ENCODE data around the gene KCNE1.
"Not testable (repeated sequence)": the region's sequence is repeated elsewhere in the genome, so short reads cannot be mapped to it uniquely, and the experiment has no call there.

Gene KCNE1

DNA sequence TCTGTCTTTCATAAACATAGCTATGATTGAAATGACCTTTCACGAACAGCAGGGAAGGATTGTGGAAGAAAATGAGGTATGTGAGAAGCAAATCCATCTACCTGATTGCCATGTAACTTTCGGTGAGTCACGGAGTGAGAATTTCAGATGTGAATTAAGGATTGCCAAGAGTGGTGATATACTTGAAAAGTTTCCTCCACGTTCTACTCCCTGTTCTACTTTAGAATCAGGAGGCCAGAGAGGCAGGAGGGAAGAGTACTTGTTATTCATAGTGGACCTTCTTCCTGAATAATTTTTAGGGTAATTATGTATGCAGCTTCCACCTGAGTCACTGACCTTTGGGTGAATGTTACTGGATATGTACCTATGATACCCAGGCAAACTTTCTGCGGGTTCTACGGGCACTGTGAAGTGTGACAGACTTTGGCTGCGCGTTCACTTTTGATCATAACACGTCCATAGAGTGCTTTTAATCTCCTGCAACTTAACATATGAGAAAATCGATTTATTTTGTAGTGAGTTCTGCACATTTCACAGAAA lies 2.6 kb upstream of the KCNE1 start:
- Mint-ChIP-seq H3K9me3 (no peaks in the 10 kb centered on the region), H3K4me1 (no peaks in the 10 kb centered on the region), H3K36me3 (peaks cover 5% of the 10 kb centered on the region), H3K27ac (no peak overlapping the region), H3K27me3 (peaks cover 5% of the 10 kb centered on the region), H3K4me3 (no peak overlapping the region)
- DNase-seq (ENCODE audit: low spot score in 2 of 2) (no peak), ATAC-seq (ENCODE audit: low read depth) (no peak)

GRCh38 chr21:34513129-34513675 lies 1.2 kb upstream of the KCNE1 start:
- ATAC-seq (ENCODE audit: low read depth): no peak
- Mint-ChIP-seq H3K4me3 (no peak overlapping the region), H3K36me3 (peaks cover 4% of the 10 kb centered on the region), H3K27ac (no peak overlapping the region), H3K27me3 (peaks cover 5% of the 10 kb centered on the region), H3K9me3 (no peaks in the 10 kb centered on the region), H3K4me1 (no peaks in the 10 kb centered on the region)
- no peak for DNase-seq (ENCODE audit: low spot score in 2 of 2)

DNA sequence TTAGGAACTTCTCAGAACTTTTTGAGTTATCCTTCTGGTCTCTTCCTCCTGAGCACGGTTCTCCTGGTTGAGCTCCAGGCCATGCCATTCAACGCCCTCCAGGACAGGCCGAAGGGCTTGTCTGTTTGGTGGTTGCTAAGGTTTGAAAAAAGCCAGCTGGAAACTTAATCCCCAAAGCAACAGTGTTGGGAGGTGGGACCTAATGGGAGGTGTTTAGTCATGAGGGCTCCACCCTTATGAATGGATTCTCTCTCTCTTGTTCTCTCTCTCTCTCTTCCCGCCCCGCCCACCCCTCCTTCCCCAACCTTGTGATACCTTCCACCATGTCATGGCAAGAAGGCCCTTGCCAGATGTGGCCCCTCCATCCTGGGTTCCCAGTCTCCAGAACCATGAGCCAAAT lies 829 bp downstream of the KCNE1 start:
- Mint-ChIP-seq H3K27me3 (peaks cover 5% of the 10 kb centered on the region), H3K27ac (no peak overlapping the region)

DNA sequence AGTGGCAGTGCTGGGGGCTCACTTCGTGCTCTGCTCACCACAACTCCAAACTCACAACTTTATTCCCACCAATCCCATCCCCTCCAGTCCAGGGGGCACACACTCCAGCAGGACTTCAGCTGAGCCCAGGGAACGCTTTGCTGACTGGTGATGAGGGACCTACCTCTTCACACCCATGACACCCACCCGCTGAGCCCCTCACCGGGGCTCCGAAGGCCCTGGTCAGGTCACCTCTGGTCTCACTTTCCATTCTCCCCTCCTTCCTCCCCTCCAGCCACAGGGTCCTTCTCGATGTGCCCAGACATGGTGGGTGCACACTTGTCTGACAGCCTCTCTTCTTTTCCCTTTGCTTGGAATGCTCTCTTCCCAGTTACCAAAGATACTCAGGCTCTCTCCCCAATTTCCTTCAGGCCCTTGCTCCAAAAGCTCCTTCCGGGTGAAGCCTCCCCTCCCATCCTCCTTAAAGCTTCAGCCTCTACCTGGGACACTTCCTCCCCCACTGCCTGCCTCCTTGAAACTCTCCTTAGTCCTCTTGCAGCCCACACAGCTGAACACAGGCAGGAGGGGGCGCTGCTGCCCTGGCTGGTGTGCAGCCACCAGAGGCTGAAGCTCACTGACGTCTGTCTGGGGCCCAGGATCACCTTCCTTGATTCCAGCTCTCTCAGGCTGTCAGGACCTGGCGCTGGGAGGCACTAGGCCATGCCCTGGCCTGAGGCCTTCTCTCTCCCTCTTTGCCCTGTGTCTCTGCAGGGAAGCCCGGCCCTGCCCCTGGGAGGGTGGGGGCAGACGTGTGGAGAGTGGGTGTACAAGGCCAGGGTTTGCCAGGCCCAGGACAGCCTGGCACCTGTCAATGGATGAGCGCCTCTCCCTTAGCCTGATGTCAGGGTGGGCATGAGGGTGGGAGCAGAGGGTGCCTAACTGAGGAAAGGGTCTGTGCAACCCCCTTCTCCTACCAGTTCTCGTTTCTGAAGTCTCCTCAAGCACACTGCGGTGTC lies 1.6 kb downstream of the KCNE1 start:
- no peaks in the 10 kb centered on the region for H3K36me3 Mint-ChIP-seq
- no peaks in the 10 kb centered on the region for H3K9me3 Mint-ChIP-seq
- H3K4me3 Mint-ChIP-seq: no peak overlapping the region
- H3K4me1 Mint-ChIP-seq: no peaks in the 10 kb centered on the region
- DNase-seq (ENCODE audit: low spot score in 2 of 2) (peak in 1 of 2 donors; percentile 9), ATAC-seq (ENCODE audit: low read depth) (peak; percentile 29)
- H3K27ac Mint-ChIP-seq: no peak overlapping the region
- H3K27me3 Mint-ChIP-seq: peaks cover 5% of the 10 kb centered on the region

More for the DNA sequence above, 829 bp downstream of the KCNE1 start:
- no peaks in the 10 kb centered on the region for H3K9me3 Mint-ChIP-seq
- no peaks in the 10 kb centered on the region for H3K36me3 Mint-ChIP-seq
- ATAC-seq (ENCODE audit: low read depth) (no peak), DNase-seq (ENCODE audit: low spot score in 2 of 2) (no peak)
- H3K4me3 Mint-ChIP-seq: no peak overlapping the region
- H3K4me1 Mint-ChIP-seq: no peaks in the 10 kb centered on the region

DNA sequence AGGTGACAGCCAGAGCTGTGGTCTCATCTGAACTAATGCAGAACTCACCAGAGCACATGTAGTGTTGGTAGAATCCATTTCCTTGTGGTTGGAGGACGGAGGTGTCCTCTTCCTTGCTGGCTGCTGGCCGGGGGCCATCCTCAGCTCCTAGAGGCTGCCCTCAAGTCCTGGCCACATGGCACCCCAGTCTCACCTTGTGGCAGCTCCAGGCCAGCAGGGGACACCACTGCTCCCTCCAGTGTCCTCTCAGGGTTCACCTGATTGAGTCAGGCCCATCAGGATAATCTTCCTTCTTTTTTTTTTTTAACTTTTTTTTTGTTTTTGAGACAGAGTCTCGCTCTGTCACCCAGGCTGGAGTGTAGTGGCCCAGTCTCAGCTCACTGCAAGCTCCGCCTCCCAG lies 2.9 kb downstream of the KCNE1 start:
- Mint-ChIP-seq H3K36me3 (no peaks in the 10 kb centered on the region), H3K27me3 (peaks cover 5% of the 10 kb centered on the region), H3K4me1 (no peaks in the 10 kb centered on the region), H3K27ac (no peak overlapping the region), H3K4me3 (no peak overlapping the region), H3K9me3 (no peaks in the 10 kb centered on the region)
- no peak for ATAC-seq (ENCODE audit: low read depth)
- DNase-seq (ENCODE audit: low spot score in 2 of 2): no peak

DNA sequence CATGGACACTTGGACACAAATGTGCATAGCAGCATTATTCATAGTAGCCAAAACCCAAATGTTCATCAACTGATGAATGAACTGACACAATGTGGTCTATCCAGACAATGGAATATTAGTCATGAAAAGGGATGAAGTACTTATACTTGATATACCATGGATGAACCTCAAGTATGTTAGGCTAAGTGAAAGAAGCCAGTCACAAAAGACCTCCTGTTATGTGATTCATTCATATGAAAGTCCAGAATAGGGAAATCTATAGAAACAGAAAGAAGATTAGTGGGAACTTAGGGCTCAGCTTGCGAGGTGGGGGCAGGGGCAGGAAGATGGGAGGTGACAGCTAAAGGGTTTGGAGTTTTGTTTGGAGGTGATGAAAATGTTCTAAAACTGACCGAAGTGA lies 7.4 kb downstream of the KCNE1 start:
- Mint-ChIP-seq H3K27ac (no peak overlapping the region), H3K4me1 (no peaks in the 10 kb centered on the region), H3K9me3 (no peaks in the 10 kb centered on the region), H3K4me3 (no peak overlapping the region), H3K36me3 (no peaks in the 10 kb centered on the region), H3K27me3 (peaks cover 11% of the 10 kb centered on the region)
- no peak for DNase-seq (ENCODE audit: low spot score in 2 of 2)
- ATAC-seq (ENCODE audit: low read depth): no peak

- H3K27ac Mint-ChIP-seq: no peak overlapping the region
- H3K4me1 Mint-ChIP-seq: no peaks in the 10 kb centered on the region
- H3K27me3 Mint-ChIP-seq: peaks cover 11% of the 10 kb centered on the region
- DNase-seq (ENCODE audit: low spot score in 2 of 2): no peak
- ATAC-seq (ENCODE audit: low read depth): no peak
- peaks cover 3% of the 10 kb centered on the region for H3K9me3 Mint-ChIP-seq
- no peaks in the 10 kb centered on the region for H3K36me3 Mint-ChIP-seq
- no peak overlapping the region for H3K4me3 Mint-ChIP-seq
Observed at GRCh38 chr21:34502480-34503106, 9.4 kb downstream of the KCNE1 start.

- Mint-ChIP-seq H3K27me3 (peaks cover 11% of the 10 kb centered on the region), H3K4me1 (no peaks in the 10 kb centered on the region), H3K27ac (no peak overlapping the region), H3K9me3 (peaks cover 8% of the 10 kb centered on the region), H3K4me3 (no peak overlapping the region), H3K36me3 (no peaks in the 10 kb centered on the region)
- ATAC-seq (ENCODE audit: low read depth) (no peak), DNase-seq (ENCODE audit: low spot score in 2 of 2) (no peak)
Observed at GRCh38 chr21:34501716-34502115, 10.3 kb downstream of the KCNE1 start.

- no peak overlapping the region for H3K27ac Mint-ChIP-seq
- ATAC-seq (ENCODE audit: low read depth): no peak
- DNase-seq (ENCODE audit: low spot score in 2 of 2): no peak
- H3K27me3 Mint-ChIP-seq: peaks cover 11% of the 10 kb centered on the region
- no peaks in the 10 kb centered on the region for H3K4me1 Mint-ChIP-seq
- H3K9me3 Mint-ChIP-seq: peaks cover 11% of the 10 kb centered on the region
- no peak overlapping the region for H3K4me3 Mint-ChIP-seq
- peaks cover 3% of the 10 kb centered on the region for H3K36me3 Mint-ChIP-seq
Observed at GRCh38 chr21:34500191-34500590, 11.8 kb downstream of the KCNE1 start.

DNA sequence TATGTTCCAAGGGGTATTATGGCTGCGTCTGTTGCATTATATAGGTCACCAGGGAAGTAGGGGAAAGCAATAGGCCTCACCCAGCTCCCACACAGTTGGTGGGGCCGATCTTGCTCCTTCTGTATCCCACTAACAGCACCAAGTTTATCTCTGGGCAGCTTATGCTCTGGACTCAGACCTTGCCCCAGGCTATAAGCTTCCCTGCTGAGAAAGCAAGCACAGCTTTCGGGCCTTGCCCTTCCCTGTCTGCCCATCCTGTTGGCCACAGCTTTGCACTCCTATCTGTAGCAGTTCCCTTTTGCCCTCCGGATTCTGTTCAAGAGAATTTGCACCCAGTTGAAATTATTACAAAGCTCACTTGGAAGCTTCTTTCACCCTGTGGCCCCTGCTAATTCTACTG lies 12.9 kb downstream of the KCNE1 start:
- H3K27me3 Mint-ChIP-seq: peaks cover 11% of the 10 kb centered on the region
- ATAC-seq (ENCODE audit: low read depth): no peak
- H3K9me3 Mint-ChIP-seq: peaks cover 11% of the 10 kb centered on the region
- no peak overlapping the region for H3K4me3 Mint-ChIP-seq
- DNase-seq (ENCODE audit: low spot score in 2 of 2): no peak
- H3K36me3 Mint-ChIP-seq: peaks cover 3% of the 10 kb centered on the region
- H3K27ac Mint-ChIP-seq: no peak overlapping the region
- no peaks in the 10 kb centered on the region for H3K4me1 Mint-ChIP-seq

DNA sequence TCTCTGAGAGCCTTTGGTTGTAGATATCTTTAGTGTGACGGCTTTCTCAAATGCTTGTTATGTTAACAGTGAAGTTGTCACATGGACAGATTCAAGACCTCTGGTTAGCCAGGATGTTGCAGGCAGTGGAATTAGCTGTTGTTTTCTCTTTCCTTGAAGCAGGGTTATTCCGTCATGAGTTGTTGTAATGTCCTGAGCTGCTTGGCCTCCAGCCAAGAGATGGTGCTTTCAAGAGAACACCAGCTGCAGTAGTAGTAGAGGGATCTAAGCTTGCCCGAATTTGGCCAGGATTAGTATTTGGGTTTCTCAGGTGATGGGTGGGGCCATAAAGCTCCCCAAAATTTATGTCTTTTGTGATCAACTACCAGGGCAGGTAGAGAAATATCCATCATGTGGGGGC lies 13.4 kb downstream of the KCNE1 start:
- peaks cover 8% of the 10 kb centered on the region for H3K27me3 Mint-ChIP-seq
- DNase-seq (ENCODE audit: low spot score in 2 of 2) (no peak), ATAC-seq (ENCODE audit: low read depth) (no peak)
- H3K27ac Mint-ChIP-seq: no peak overlapping the region
- H3K4me3 Mint-ChIP-seq: no peak overlapping the region
- H3K36me3 Mint-ChIP-seq: peaks cover 3% of the 10 kb centered on the region
- peaks cover 11% of the 10 kb centered on the region for H3K9me3 Mint-ChIP-seq
- no peaks in the 10 kb centered on the region for H3K4me1 Mint-ChIP-seq

GRCh38 chr21:34483854-34484253 lies 28.2 kb downstream of the KCNE1 start:
- H3K27ac Mint-ChIP-seq; H3K4me1 Mint-ChIP-seq; DNase-seq (ENCODE audit: low spot score in 2 of 2); H3K9me3 Mint-ChIP-seq; ATAC-seq (ENCODE audit: low read depth); H3K27me3 Mint-ChIP-seq; H3K4me3 Mint-ChIP-seq; H3K36me3 Mint-ChIP-seq: not testable (repeated sequence)

DNA sequence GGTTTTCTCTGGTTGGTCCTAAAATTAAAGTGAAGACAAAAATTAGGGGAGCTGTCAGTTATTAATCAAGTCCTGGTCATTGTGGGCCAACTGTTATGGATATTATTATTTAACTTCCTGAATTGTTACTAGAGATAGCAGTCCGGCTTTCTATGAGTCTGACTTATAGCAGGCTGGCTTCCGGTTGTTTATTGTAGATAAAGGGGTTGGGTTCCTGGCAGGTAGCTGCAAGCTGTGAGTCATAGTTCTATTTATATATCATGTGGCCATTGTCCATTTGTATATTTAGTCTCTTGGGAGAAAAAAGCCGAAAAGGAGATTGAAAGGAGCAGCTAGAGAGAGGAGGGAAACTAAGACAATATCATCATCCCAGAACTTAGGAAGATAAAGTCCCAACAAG lies 28.6 kb downstream of the KCNE1 start:
- H3K4me1 Mint-ChIP-seq; H3K36me3 Mint-ChIP-seq; H3K9me3 Mint-ChIP-seq; ATAC-seq (ENCODE audit: low read depth); DNase-seq (ENCODE audit: low spot score in 2 of 2); H3K4me3 Mint-ChIP-seq; H3K27ac Mint-ChIP-seq; H3K27me3 Mint-ChIP-seq: not testable (repeated sequence)

GRCh38 chr21:34467333-34467732 lies 44.7 kb downstream of the KCNE1 start:
- not testable (repeated sequence) for ATAC-seq (ENCODE audit: low read depth); H3K4me3 Mint-ChIP-seq; H3K4me1 Mint-ChIP-seq

More at GRCh38 chr21:34467333-34467732, 44.7 kb downstream of the KCNE1 start:
- H3K27ac Mint-ChIP-seq; DNase-seq (ENCODE audit: low spot score in 2 of 2); H3K36me3 Mint-ChIP-seq; H3K27me3 Mint-ChIP-seq; H3K9me3 Mint-ChIP-seq: not testable (repeated sequence)

All from memory B cell (primary cell).